Activated naive CD4-positive, alpha-beta T cell treated with anti-CD3 and anti-CD28 coated beads for 36 hours (primary cell): ENCODE measurements around the gene MACIR. TPM values are rescaled to one million over a fixed set of nuclear protein-coding genes. Genes with fewer than 3 reads are reported as not detected.

Experiments used
- CTCF ChIA-PET: fragments of 350-600 bp; sonication (Branson Sonifier 250); formaldehyde crosslinking; loops from one replicate; lab custom pipeline; 2021; ENCODE audit warnings: antibody characterized with exemption; lab: Charles Lee
- DNase-seq: peaks from one replicate; pipeline ENCODE4 v3.0.0-alpha.2; 2020
- H3K27ac Mint-ChIP-seq: one replicate; pipeline ENCODE4 v1.8.0; 2021; ENCODE audit warnings: mild to moderate bottlenecking, mixed read lengths
- H3K27me3 Mint-ChIP-seq: one replicate; pipeline ENCODE4 v1.8.0; 2021; ENCODE audit warnings: low read depth, mixed read lengths
- H3K36me3 Mint-ChIP-seq: one replicate; pipeline ENCODE4 v1.8.0; 2021; ENCODE audit warnings: low read depth, mixed read lengths
- H3K4me1 Mint-ChIP-seq: one replicate; pipeline ENCODE4 v1.8.0; 2021; ENCODE audit warnings: low read depth, mixed read lengths
- H3K4me3 Mint-ChIP-seq: one replicate; pipeline ENCODE4 v1.8.0; 2021; ENCODE audit warnings: mild to moderate bottlenecking, moderate library complexity, mixed read lengths
- H3K9me3 Mint-ChIP-seq: one replicate; pipeline ENCODE4 v1.8.0; 2021; ENCODE audit warnings: mixed read lengths
- intact Hi-C: fragments of 100-400 bp; cut with micrococcal nuclease; formaldehyde crosslinking; loops from one replicate; pipeline ENCODE4 v1.15.1; 2023
- total RNA-seq, 2 experiments: library from RNA; stranded (reverse); gene quantifications; one replicate each; pipeline ENCODE4 v1.2.3, GENCODE V29; 2021

Gene MACIR
- total RNA-seq, 2 experiments from 2014 or later, result 5.5 TPM

DNA sequence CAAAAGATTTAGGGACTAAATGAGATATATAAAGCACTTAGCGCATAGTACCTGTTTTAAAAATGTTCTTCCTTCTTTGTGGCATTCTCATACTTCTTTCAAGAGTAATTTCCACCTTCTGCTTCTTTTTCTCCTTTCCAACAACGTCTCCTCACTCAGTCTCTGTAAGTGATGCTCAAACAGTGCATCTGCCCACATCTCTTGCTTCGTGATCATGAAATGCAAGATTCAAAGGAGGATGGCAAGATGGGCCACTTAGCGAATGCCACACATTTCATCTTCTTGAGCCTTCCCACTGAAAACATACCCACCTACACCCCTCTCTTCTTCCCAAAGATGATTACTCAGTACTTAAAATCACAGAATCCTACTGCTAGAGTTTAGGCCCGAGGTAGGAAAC lies 36.9 kb downstream of the MACIR start:
- intact Hi-C loops, result no loop called here
- no peak overlapping the region for H3K27ac Mint-ChIP-seq
- no peak overlapping the region for H3K4me3 Mint-ChIP-seq
- no peaks in the 10 kb centered on the region for H3K36me3 Mint-ChIP-seq
- H3K4me1 Mint-ChIP-seq, result no peaks in the 10 kb centered on the region
- no peak for DNase-seq
- H3K9me3 Mint-ChIP-seq, result no peaks in the 10 kb centered on the region
- CTCF ChIA-PET, result no interaction called here
- H3K27me3 Mint-ChIP-seq, result peaks cover 2% of the 10 kb centered on the region

DNA sequence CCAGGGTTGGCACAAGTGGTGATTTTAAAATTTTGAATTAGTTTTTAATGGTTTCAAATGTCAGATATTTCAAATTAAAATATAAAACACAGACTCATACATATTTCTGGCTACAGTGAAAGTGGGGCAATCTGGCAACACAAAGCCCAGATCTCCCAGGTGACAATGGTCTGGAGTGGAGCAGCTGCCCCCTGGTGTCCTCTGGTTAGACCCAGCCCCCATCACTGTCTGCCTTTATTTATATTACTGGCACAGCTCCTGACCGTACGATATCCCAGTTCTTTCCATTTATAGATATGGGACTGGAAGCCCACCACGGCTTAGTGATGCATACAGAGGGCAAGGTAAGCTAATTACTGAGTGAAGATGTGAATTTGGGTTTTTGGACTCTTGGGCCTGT lies 37.3 kb downstream of the MACIR start:
- no peaks in the 10 kb centered on the region for H3K9me3 Mint-ChIP-seq
- no peak for DNase-seq
- no peaks in the 10 kb centered on the region for H3K4me1 Mint-ChIP-seq
- H3K36me3 Mint-ChIP-seq, result no peaks in the 10 kb centered on the region
- H3K4me3 Mint-ChIP-seq, result no peak overlapping the region
- no peak overlapping the region for H3K27ac Mint-ChIP-seq
- peaks cover 2% of the 10 kb centered on the region for H3K27me3 Mint-ChIP-seq
- CTCF ChIA-PET, result no interaction called here
- intact Hi-C loops, result no loop called here

DNA sequence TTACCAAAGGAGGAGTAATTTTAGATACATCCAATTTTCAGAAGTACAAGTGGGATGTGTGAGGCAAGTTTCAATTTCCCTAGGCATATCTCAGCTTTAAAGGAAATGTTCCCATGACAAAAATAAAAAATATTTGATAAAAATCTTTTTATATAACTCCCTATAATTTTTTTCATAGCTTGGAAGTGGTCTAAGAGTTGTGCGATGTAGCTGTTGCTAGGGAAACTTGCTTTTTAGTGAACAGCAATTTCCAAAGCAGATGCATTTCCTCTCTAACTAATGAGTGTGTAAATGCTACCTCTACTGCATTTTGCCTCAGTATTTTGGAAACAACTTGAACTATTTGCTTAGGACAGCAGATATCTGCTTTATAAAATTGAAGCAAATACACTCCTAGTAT lies 39.6 kb downstream of the MACIR start:
- Mint-ChIP-seq H3K4me1 (no peaks in the 10 kb centered on the region), H3K36me3 (no peaks in the 10 kb centered on the region), H3K27ac (no peak overlapping the region), H3K9me3 (no peaks in the 10 kb centered on the region), H3K4me3 (no peak overlapping the region), H3K27me3 (peaks cover 4% of the 10 kb centered on the region)
- intact Hi-C loops, result no loop called here
- no peak for DNase-seq
- CTCF ChIA-PET, result no interaction called here

DNA sequence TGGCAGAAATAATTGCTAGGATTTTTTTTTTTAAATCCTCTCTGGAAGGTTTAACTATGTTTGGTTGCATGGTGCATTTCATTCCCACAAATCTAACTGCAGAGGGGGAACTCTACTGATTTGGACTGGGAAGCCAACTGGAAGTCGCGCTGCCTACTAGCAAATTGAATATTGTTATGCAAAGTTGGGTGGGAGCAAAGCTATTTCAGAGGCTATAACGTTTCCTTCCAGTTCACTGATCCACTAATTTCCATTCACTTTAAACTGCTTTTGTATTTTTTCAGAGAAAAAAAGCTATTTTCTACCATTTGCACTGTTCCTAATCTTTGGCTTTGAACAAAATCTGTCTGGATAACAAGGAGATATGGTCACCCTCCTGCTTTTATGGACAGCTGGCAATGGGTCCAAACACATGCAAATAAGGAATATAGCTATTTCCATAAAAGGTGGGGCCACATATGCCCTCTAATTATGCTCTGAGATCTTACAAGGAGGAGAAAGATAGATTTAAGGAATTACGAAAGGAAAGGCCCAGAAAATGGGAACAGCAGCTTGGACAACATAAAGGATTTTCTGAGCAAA lies 40.1 kb downstream of the MACIR start:
- Mint-ChIP-seq H3K27me3 (peaks cover 4% of the 10 kb centered on the region), H3K9me3 (no peaks in the 10 kb centered on the region), H3K4me3 (no peak overlapping the region), H3K4me1 (no peaks in the 10 kb centered on the region), H3K36me3 (no peaks in the 10 kb centered on the region), H3K27ac (no peak overlapping the region)
- no peak for DNase-seq
- CTCF ChIA-PET, result interaction anchor here (0.6 to 1.1 kb wide), 4 partner anchors 74 to 758 kb away, joined by 3 to 5 read pairs (median 4); no protein-coding TSS in a partner anchor
- intact Hi-C loops, result no loop called here

DNA sequence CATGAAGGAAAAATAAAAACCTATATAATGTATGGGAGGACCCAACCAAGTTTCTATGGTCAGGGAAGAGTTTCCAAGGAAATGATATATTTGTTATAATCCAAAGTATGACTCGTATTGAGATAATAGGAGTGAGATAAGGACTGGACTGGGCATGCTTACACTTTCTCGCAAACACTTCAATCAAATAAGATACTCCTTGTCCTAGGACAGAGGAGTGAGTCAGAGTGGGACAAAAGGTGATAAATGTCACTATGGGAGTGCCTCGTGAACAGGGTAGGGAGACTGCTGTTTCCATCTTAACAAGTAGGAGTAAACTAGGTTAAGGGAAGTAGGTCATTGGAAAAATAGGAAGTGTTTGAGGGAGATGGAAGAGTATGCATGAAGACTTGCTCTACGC lies 47.2 kb downstream of the MACIR start:
- H3K4me1 Mint-ChIP-seq, result no peaks in the 10 kb centered on the region
- peaks cover 3% of the 10 kb centered on the region for H3K27me3 Mint-ChIP-seq
- CTCF ChIA-PET, result no interaction called here
- H3K36me3 Mint-ChIP-seq, result no peaks in the 10 kb centered on the region
- H3K4me3 Mint-ChIP-seq, result no peak overlapping the region
- intact Hi-C loops, result no loop called here
- H3K27ac Mint-ChIP-seq, result no peak overlapping the region
- no peaks in the 10 kb centered on the region for H3K9me3 Mint-ChIP-seq
- DNase-seq, result no peak

DNA sequence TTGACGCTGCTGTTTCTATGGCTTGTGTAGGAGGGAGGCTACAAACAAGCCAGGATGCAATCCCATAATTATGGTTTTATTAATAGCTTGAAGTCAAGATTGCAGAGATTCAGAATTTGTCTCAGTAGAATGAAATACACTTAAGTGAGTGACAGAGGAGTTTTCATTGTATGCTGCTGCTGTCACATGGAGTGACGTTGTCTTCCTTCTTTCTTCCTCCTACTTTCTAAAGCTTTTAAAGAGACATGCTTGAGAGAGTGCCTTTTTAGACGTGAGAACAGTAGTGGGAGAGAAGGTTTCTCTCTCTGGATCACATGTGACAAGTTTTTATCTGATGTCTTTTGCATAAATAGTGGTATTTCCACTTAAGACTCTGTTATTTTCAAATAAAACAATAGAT lies 48.9 kb downstream of the MACIR start:
- Mint-ChIP-seq H3K4me3 (no peak overlapping the region), H3K9me3 (no peaks in the 10 kb centered on the region), H3K4me1 (no peaks in the 10 kb centered on the region), H3K27ac (no peak overlapping the region), H3K27me3 (peaks cover 7% of the 10 kb centered on the region), H3K36me3 (no peaks in the 10 kb centered on the region)
- no peak for DNase-seq
- intact Hi-C loops, result no loop called here
- CTCF ChIA-PET, result interaction anchor here (1.9 kb wide), 1 partner anchor 18 kb away, joined by 6 read pairs; no protein-coding TSS in a partner anchor

DNA sequence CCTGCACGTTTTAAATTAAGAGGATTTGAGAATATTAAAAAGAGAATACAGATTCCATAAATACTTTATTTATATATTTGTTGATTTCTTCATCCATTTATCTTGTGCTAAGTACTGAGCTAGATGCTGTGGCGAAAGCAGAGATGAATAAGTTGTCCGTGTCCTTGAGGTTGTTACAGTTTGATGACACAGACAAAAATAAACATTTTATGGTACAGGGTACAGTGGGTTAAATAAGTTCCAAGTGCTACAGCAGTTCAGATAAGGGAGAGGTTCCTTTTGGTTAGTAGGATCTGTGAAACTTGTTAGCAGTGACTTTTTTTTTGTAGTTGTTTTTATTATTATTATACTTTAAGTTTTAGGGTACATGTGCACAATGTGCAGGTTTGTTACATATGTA lies 50.2 kb downstream of the MACIR start:
- no peaks in the 10 kb centered on the region for H3K4me1 Mint-ChIP-seq
- CTCF ChIA-PET, result interaction anchor here (1.9 kb wide), 1 partner anchor 17 kb away, joined by 6 read pairs; no protein-coding TSS in a partner anchor
- H3K36me3 Mint-ChIP-seq, result no peaks in the 10 kb centered on the region
- no peak overlapping the region for H3K4me3 Mint-ChIP-seq
- intact Hi-C loops, result no loop called here
- DNase-seq, result no peak
- H3K27me3 Mint-ChIP-seq, result peaks cover 5% of the 10 kb centered on the region
- no peak overlapping the region for H3K27ac Mint-ChIP-seq
- no peaks in the 10 kb centered on the region for H3K9me3 Mint-ChIP-seq

DNA sequence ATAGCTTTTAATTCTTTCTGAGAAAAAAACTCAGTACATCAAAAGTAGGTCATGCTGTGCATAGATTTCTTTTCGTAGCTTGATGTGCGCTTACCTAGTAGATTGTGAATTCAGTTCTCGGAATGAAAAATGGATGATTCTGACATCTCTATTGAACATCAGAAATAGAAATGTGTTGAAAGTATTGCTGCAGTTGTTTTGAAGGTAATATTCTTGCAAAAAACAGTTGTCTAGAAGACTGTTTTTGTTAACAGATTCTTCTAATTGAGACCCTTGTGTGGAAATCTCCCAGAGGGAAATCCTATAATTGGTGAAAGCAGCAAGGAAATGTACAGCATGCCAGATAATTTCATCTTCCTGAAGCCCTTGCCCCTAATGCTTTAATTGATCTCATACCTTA lies 54.5 kb downstream of the MACIR start:
- H3K4me3 Mint-ChIP-seq, result no peak overlapping the region
- H3K4me1 Mint-ChIP-seq, result no peaks in the 10 kb centered on the region
- H3K36me3 Mint-ChIP-seq, result no peaks in the 10 kb centered on the region
- peaks cover 15% of the 10 kb centered on the region for H3K27me3 Mint-ChIP-seq
- no peaks in the 10 kb centered on the region for H3K9me3 Mint-ChIP-seq
- no peak for DNase-seq
- H3K27ac Mint-ChIP-seq, result no peak overlapping the region
- CTCF ChIA-PET, result no interaction called here
- intact Hi-C loops, result no loop called here

DNA sequence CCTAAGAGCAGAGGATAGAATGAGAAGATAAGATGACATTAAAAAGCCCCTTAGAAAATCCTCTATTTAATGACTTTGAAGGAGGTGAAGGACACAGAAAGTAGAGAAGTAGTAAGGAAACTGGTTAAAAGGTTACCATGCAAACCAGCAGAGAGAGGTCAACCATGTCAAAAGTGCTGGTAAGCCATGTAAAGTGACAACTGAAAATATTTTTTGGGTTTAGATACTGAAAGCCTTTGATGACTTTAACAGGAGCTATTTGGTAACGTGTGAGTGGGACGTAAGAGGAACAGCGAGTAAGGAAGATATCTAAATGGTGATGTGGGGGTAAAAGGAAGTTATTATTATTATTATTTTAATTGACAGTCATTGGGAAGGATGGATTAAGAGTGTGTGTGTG lies 56.9 kb downstream of the MACIR start:
- no peak for DNase-seq
- intact Hi-C loops, result no loop called here
- H3K4me1 Mint-ChIP-seq, result no peaks in the 10 kb centered on the region
- no peaks in the 10 kb centered on the region for H3K9me3 Mint-ChIP-seq
- no peak overlapping the region for H3K27ac Mint-ChIP-seq
- H3K4me3 Mint-ChIP-seq, result no peak overlapping the region
- H3K27me3 Mint-ChIP-seq, result peaks cover 17% of the 10 kb centered on the region
- no peaks in the 10 kb centered on the region for H3K36me3 Mint-ChIP-seq
- CTCF ChIA-PET, result no interaction called here

DNA sequence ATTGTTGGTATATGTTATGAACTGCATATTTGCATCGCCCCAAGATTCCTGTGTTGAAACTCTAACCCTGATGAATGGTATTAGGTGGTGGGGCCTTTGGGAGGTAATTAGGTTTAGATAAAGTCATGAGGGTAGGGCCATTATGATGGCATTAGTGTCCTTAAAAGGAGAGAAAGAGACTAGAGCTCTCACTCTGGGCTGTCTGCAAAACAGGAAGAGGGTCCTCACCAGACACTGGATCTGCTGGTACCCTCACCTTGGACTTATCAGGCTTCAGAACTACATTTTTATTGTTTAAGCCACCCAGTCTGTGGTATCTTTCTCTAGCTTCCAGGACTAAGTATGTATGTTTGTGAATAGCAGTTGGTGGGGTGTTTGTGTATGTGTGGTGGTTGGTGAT lies 68.9 kb downstream of the MACIR start:
- Mint-ChIP-seq H3K4me3 (no peak overlapping the region), H3K36me3 (no peaks in the 10 kb centered on the region), H3K9me3 (no peaks in the 10 kb centered on the region), H3K27me3 (peaks cover 15% of the 10 kb centered on the region), H3K27ac (no peak overlapping the region), H3K4me1 (no peaks in the 10 kb centered on the region)
- intact Hi-C loops, result no loop called here
- DNase-seq, result no peak
- CTCF ChIA-PET, result no interaction called here

DNA sequence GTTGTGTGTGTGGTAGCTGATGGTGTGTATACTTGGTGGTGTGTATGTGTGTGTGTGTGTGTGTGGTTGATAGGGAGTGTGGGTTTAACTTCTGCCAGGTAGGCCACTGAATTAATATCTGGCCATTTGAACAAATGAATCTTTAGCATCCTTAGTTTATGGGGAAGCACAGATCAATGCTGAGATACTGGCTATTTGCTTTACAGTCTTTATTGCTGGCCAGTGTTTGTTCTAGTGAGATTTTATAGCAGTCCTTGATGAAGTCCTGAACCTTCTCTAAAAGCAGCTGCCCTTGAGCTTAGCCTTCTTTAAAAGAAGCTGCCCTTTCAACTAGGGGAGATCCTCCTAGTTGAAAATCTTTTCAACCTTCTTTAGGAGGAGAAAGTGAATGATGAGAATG lies 69.3 kb downstream of the MACIR start:
- intact Hi-C loops, result no loop called here
- CTCF ChIA-PET, result no interaction called here
- DNase-seq, result no peak
- Mint-ChIP-seq H3K27ac (no peak overlapping the region), H3K36me3 (no peaks in the 10 kb centered on the region), H3K27me3 (peaks cover 15% of the 10 kb centered on the region), H3K4me3 (no peak overlapping the region), H3K4me1 (no peaks in the 10 kb centered on the region), H3K9me3 (no peaks in the 10 kb centered on the region)
